ENCODE measurements around the gene CD72. TPM values are rescaled to one million over a fixed set of nuclear protein-coding genes. Genes with fewer than 3 reads are reported as not detected.

Gene CD72
- total RNA-seq, 1 donor from 2014 or later = 0.56 TPM

- H3K27ac ChIP-seq = no peak overlapping the region
Observed at GRCh38 chr9:35651956-35652828, 34.0 kb upstream of the CD72 start.

DNA sequence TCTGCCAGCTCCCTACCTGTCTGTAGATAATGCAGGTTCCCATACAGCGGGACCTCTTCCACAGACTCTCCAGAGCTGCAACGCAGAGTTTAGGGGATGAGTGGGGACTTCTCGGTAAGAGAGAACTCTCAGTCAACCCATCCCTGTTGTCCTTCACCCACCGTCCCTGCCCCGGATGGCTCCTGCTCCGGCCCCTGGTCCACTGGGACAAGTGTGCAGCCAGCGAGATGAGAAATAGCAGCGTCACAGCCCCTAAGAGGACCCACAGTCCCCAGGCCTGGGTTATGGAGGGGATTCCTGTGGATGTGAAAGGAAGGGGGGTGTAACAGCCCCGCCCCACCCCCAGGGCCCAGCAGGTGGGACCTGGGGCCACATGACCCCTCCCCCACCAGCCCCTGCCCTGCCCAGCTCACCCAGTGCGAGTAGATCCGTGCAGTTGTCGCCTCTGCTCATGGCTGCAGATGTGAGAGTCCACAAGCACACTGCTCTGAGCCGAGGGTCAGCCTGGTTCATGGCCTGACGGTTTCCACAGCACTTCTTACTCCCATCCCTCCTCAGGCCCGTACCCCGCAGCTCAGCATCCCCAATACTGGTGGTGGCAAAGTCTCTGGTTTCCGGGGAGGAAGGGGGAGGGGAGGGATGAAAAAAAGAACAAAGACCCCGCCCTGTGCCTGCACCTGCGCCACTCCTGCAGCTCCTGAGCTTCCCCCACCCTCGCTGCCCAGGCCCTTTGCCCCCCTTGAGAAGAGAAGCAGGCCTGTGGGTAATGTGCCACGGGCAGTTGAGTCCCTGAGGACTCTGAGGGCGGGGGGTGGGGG is 32.3 kb upstream of the CD72 start, which contains the start of gene SIT1:
TSS of gene SIT1 (minus strand) at position 591 of the 818 bp plus-strand sequence. CDS start at position 513, 78 bp downstream.
- no peaks in the 10 kb centered on the region for H3K36me3 ChIP-seq
- Mint-ChIP-seq H3K27ac (no peak within 1 kb of the TSS), H3K9me3 (no peaks in the 10 kb centered on the region), H3K36me3 (no peaks in the 10 kb centered on the region), H3K4me1 (peaks cover 22% of the 10 kb centered on the region), H3K27me3 (ENCODE audit: insufficient read depth, low read depth) (peaks cover 14% of the 10 kb centered on the region), H3K4me3 (no peak within 1 kb of the TSS)
- H3K27me3 ChIP-seq = peaks cover 14% of the 10 kb centered on the region
- no peaks in the 10 kb centered on the region for H4K20me1 ChIP-seq (ENCODE audit: low read depth)
- DNase-seq (ENCODE audit: low spot score) = no peak
- H3K9ac ChIP-seq = no peak within 1 kb of the TSS
- peaks cover 16% of the 10 kb centered on the region for H3F3A ChIP-seq (ENCODE audit: low read depth)
- no peak within 1 kb of the TSS for H3K4me3 ChIP-seq
- H3K27ac ChIP-seq = no peak within 1 kb of the TSS
- H2AFZ ChIP-seq (replicated peaks) = peak within 1 kb of the TSS; percentile 83
- H3K79me2 ChIP-seq (ENCODE audit: low read depth) = no peaks in the 10 kb centered on the region
- H3K4me1 ChIP-seq = peaks cover 16% of the 10 kb centered on the region
- no peaks in the 10 kb centered on the region for H3K9me3 ChIP-seq (ENCODE audit: low read depth)
- no peak within 1 kb of the TSS for H3K4me2 ChIP-seq
- TF ChIP-seq EZH2phosphoT487 (IDR thresholded peaks at IDR 0.05) (no peak), EZH2 (IDR thresholded peaks at IDR 0.05) (no peak)

More at GRCh38 chr9:35651956-35652828, 34.0 kb upstream of the CD72 start:
- TF ChIP-seq EZH2phosphoT487 (IDR thresholded peaks at IDR 0.05) (no peak), EZH2 (IDR thresholded peaks at IDR 0.05) (no peak), CTCF (IDR thresholded peaks at IDR 0.05) (no peak)
- peaks cover 16% of the 10 kb centered on the region for H3F3A ChIP-seq (ENCODE audit: low read depth)
- H3K4me3 ChIP-seq = no peak overlapping the region
- H3K9ac ChIP-seq = no peak overlapping the region
- H3K4me1 Mint-ChIP-seq = peaks cover 25% of the 10 kb centered on the region
- no peaks in the 10 kb centered on the region for H3K79me2 ChIP-seq (ENCODE audit: low read depth)
- no peaks in the 10 kb centered on the region for H4K20me1 ChIP-seq (ENCODE audit: low read depth)
- peaks cover 12% of the 10 kb centered on the region for H3K4me1 ChIP-seq
- no peak overlapping the region for H3K27ac Mint-ChIP-seq
- peaks cover 26% of the 10 kb centered on the region for H3K27me3 ChIP-seq
- H3K4me3 Mint-ChIP-seq = no peak overlapping the region
- H3K36me3 ChIP-seq = no peaks in the 10 kb centered on the region
- H3K36me3 Mint-ChIP-seq = no peaks in the 10 kb centered on the region
- no peak for DNase-seq (ENCODE audit: low spot score)
- H3K4me2 ChIP-seq = no peak overlapping the region
- no peak overlapping the region for H2AFZ ChIP-seq (replicated peaks)
- peaks cover 16% of the 10 kb centered on the region for H3K27me3 Mint-ChIP-seq (ENCODE audit: insufficient read depth, low read depth)
- H3K9me3 Mint-ChIP-seq = no peaks in the 10 kb centered on the region
- H3K9me3 ChIP-seq (ENCODE audit: low read depth) = no peaks in the 10 kb centered on the region

GRCh38 chr9:35649431-35650340 is 31.5 kb upstream of the CD72 start:
- no peaks in the 10 kb centered on the region for H3K36me3 Mint-ChIP-seq
- TF ChIP-seq EZH2phosphoT487 (IDR thresholded peaks at IDR 0.05) (no peak), CTCF (IDR thresholded peaks at IDR 0.05) (no peak), EZH2 (IDR thresholded peaks at IDR 0.05) (no peak)
- Histone ChIP-seq H3K36me3 (no peaks in the 10 kb centered on the region), H3K27me3 (peaks cover 14% of the 10 kb centered on the region), H3K4me2 (no peak overlapping the region), H3K9me3 (ENCODE audit: low read depth) (no peaks in the 10 kb centered on the region), H3K4me3 (no peak overlapping the region), H4K20me1 (ENCODE audit: low read depth) (no peaks in the 10 kb centered on the region), H2AFZ (replicated peaks) (no peak overlapping the region), H3K79me2 (ENCODE audit: low read depth) (no peaks in the 10 kb centered on the region), H3F3A (ENCODE audit: low read depth) (peaks cover 17% of the 10 kb centered on the region), H3K9ac (no peak overlapping the region), H3K4me1 (peaks cover 17% of the 10 kb centered on the region), H3K27ac (no peak overlapping the region)
- H3K9me3 Mint-ChIP-seq = no peaks in the 10 kb centered on the region
- DNase-seq (ENCODE audit: low spot score) = no peak
- H3K27me3 Mint-ChIP-seq (ENCODE audit: insufficient read depth, low read depth) = peaks cover 14% of the 10 kb centered on the region
- no peak overlapping the region for H3K4me3 Mint-ChIP-seq
- peaks cover 22% of the 10 kb centered on the region for H3K4me1 Mint-ChIP-seq
- no peak overlapping the region for H3K27ac Mint-ChIP-seq

Measured in neural progenitor cell (in vitro differentiated cells).